GM19328 (cell line): Measurements from ENCODE around the gene AGPAT1.
"Not testable (repeated sequence)": the region's sequence is repeated elsewhere in the genome, so short reads cannot be mapped to it uniquely, and the experiment has no call there.

Source experiments
- ATAC-seq: cut with Tn5 transposase; IDR thresholded peaks from one replicate; pipeline ENCODE4 v1.9.1; 2021; ENCODE audit warnings: mild to moderate bottlenecking, moderate library complexity; ENCODE audit not compliant: unreplicated experiment

AGPAT1 gene

GRCh38 chr6:32187725-32188380 is 12.0 kb upstream of the AGPAT1 start:
- ATAC-seq = not testable (repeated sequence)

GRCh38 chr6:32187009-32187709 is 11.3 kb upstream of the AGPAT1 start:
- ATAC-seq = no peak

- ATAC-seq = not testable (repeated sequence)
Observed at GRCh38 chr6:32186151-32186840, 10.4 kb upstream of the AGPAT1 start.

GRCh38 chr6:32185681-32186131 is 9.8 kb upstream of the AGPAT1 start:
- not testable (repeated sequence) for ATAC-seq

GRCh38 chr6:32184084-32184640 is 8.3 kb upstream of the AGPAT1 start, which contains the start of gene AGER:
TSS of gene AGER (minus strand) at chr6:32184253. CDS start at chr6:32184222, 31 bp downstream.
- ATAC-seq = no peak

GRCh38 chr6:32183483-32184083 is 7.7 kb upstream of the AGPAT1 start:
- ATAC-seq = no peak

GRCh38 chr6:32183030-32183429 is 7.1 kb upstream of the AGPAT1 start:
- ATAC-seq = no peak

GRCh38 chr6:32182555-32182981 is 6.7 kb upstream of the AGPAT1 start:
- no peak for ATAC-seq

- ATAC-seq = no peak
Observed at GRCh38 chr6:32181915-32182529, 6.1 kb upstream of the AGPAT1 start.

GRCh38 chr6:32181148-32181702 is 5.3 kb upstream of the AGPAT1 start:
- ATAC-seq = no peak

- ATAC-seq = no peak
Observed at GRCh38 chr6:32179766-32180405, 4.0 kb upstream of the AGPAT1 start.

- ATAC-seq = no peak
Observed at GRCh38 chr6:32178547-32179440, 2.9 kb upstream of the AGPAT1 start.

- peak; percentile 80 for ATAC-seq
Observed at GRCh38 chr6:32177788-32178546, 2.1 kb upstream of the AGPAT1 start, which contains the start of gene RNF5. TSS of gene RNF5 (plus strand) at chr6:32178405. CDS start at chr6:32178512, 107 bp downstream.

GRCh38 chr6:32177183-32177787 is 1.4 kb upstream of the AGPAT1 start:
- no peak for ATAC-seq

GRCh38 chr6:32176476-32177182 is 745 bp upstream of the AGPAT1 start:
- ATAC-seq = no peak

GRCh38 chr6:32175322-32175710 is 568 bp downstream of the AGPAT1 start:
- no peak for ATAC-seq

- ATAC-seq = no peak
Observed at GRCh38 chr6:32174416-32174815, 1.5 kb downstream of the AGPAT1 start.
